Gastroesophageal sphincter (tissue), 3 donors: ENCODE measurements around the gene FAM13C.

Source experiments
- EP300 ChIP-seq: sonication (generic); formaldehyde crosslinking; IDR thresholded peaks from one replicate; pipeline ENCODE4 v1.6.1; 2017; ENCODE audit warnings: antibody characterized with exemption, mild to moderate bottlenecking
- POLR2A ChIP-seq, 2 donors: fragments of 450-650 bp; IDR thresholded peaks; one replicate each; pipeline ENCODE4 v1.6.1; 2017; ENCODE audit warnings: antibody characterized with exemption in 2 of 2, mild to moderate bottlenecking in 2 of 2, moderate library complexity in 1 of 2
- POLR2AphosphoS5 ChIP-seq: sonication (generic); formaldehyde crosslinking; IDR thresholded peaks from one replicate; pipeline ENCODE4 v1.6.1; 2017; ENCODE audit warnings: antibody characterized with exemption
- TF ChIP-seq, protein P1 (sequence below), 4 experiments: fragments of 200-600 bp in 2 of 4; fragments of 450-650 bp in 2 of 4; sonication (generic) in 1 of 4; IDR thresholded peaks; one replicate each; pipeline ENCODE4 v1.5.1; 2017 to 2019; ENCODE audit warnings: antibody characterized with exemption in 4 of 4, mild to moderate bottlenecking in 2 of 4, moderate library complexity in 2 of 4

DNA sequence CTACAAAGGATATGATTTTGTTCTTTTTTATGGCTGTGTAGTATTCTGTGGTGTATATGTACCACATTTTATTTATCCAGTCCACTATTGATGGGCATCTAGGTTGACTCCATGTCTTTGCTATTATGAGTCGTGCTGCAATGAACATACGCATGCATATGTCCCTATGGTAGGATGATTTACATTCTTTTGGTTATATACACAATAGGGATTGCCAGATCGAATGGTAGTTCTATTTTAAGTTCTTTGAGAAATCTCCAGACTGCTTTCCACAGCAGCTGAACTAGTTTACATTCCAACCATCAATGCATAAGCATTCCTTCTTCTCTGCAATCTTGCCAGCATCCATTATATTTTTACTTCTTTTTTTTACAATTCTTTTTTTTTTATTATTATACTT is 35.6 kb upstream of the FAM13C start:
- TF ChIP-seq, protein P1, sequence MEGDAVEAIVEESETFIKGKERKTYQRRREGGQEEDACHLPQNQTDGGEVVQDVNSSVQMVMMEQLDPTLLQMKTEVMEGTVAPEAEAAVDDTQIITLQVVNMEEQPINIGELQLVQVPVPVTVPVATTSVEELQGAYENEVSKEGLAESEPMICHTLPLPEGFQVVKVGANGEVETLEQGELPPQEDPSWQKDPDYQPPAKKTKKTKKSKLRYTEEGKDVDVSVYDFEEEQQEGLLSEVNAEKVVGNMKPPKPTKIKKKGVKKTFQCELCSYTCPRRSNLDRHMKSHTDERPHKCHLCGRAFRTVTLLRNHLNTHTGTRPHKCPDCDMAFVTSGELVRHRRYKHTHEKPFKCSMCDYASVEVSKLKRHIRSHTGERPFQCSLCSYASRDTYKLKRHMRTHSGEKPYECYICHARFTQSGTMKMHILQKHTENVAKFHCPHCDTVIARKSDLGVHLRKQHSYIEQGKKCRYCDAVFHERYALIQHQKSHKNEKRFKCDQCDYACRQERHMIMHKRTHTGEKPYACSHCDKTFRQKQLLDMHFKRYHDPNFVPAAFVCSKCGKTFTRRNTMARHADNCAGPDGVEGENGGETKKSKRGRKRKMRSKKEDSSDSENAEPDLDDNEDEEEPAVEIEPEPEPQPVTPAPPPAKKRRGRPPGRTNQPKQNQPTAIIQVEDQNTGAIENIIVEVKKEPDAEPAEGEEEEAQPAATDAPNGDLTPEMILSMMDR (IDR thresholded peaks at IDR 0.05): no peak
- TF ChIP-seq POLR2A (IDR thresholded peaks at IDR 0.05): no peak
- no peak for TF ChIP-seq EP300
- TF ChIP-seq POLR2AphosphoS5: no peak
